Activated CD8-positive, alpha-beta memory T cell treated with anti-CD3 and anti-CD28 coated beads for 36 hours (primary cell): ENCODE results near the gene EXD2. TPM values are rescaled to one million over a fixed set of nuclear protein-coding genes. Genes with fewer than 3 reads are reported as not detected.
"Not testable (repeated sequence)": the region's sequence is repeated elsewhere in the genome, so short reads cannot be mapped to it uniquely, and the experiment has no call there.

Source experiments
- CTCF ChIA-PET: fragments of 350-600 bp; sonication (Branson Sonifier 250); formaldehyde crosslinking; loops from one replicate; lab custom pipeline; 2021; ENCODE audit warnings: antibody characterized with exemption; lab: Charles Lee
- POLR2A ChIA-PET: fragments of 350-600 bp; sonication (Branson Sonifier 250); formaldehyde crosslinking; loops from one replicate; lab custom pipeline; 2021; ENCODE audit warnings: antibody characterized with exemption; lab: Charles Lee
- total RNA-seq, 2 experiments: library from RNA; stranded (reverse); gene quantifications; one replicate each; pipeline ENCODE4 v1.2.3, GENCODE V29; 2021

The EXD2 gene, protein sequence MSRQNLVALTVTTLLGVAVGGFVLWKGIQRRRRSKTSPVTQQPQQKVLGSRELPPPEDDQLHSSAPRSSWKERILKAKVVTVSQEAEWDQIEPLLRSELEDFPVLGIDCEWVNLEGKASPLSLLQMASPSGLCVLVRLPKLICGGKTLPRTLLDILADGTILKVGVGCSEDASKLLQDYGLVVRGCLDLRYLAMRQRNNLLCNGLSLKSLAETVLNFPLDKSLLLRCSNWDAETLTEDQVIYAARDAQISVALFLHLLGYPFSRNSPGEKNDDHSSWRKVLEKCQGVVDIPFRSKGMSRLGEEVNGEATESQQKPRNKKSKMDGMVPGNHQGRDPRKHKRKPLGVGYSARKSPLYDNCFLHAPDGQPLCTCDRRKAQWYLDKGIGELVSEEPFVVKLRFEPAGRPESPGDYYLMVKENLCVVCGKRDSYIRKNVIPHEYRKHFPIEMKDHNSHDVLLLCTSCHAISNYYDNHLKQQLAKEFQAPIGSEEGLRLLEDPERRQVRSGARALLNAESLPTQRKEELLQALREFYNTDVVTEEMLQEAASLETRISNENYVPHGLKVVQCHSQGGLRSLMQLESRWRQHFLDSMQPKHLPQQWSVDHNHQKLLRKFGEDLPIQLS
- total RNA-seq, result 10 to 100 TPM; 10.9 to 12.2 TPM

DNA sequence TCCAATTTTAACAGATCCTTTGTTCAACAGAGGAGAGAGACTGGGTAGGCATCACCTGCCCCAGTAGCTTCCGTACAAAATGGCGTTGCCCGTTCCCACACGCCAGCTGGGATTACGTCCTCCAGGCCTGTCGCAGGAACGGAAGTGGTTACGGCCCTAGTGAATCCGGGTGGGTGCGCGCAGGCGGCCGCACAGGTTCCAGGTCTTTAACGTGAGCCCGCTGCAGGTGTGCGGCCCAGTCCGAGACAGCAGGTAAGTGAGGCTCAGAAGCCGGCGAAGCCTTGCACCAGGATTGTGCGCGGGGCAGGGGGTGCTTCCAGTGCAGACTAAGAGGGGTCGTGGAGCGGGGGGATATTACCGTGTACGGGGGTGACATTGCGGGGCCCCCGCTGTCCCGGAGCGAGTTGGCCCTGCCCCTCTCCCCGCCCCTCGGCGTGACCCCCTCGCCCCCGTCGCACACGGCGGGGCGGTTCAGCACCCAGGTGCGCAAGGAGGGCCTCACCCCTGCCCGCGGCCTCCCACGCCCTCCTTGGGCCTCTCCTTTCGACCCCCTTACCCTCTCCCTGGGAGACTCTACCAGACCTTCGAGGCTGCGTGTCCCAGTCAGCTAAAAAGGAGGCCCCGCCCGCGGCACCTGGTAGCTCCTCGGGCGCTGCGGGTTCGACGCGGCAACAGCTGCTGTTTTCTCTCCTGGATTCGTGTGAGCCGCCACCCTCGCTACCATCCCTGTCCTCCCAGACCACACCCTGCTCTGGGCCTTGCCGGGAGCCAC, at the start of gene EXD2:
Gene EXD2, plus strand, starts transcription at position 159 of the 772 bp plus-strand sequence. CDS start 17,973 bp downstream, outside the sequence.
- POLR2A ChIA-PET, result interaction anchor here (1.0 to 1.5 kb wide), 4 partner anchors 39 to 62 kb away, joined by 3 to 4 read pairs (median 4); partner anchors contain the start of gene DCAF5
- CTCF ChIA-PET, result interaction anchor here (0.9 to 1.5 kb wide), 4 partner anchors 38 to 47 kb away, joined by 3 to 4 read pairs (median 3); no protein-coding TSS in a partner anchor

DNA sequence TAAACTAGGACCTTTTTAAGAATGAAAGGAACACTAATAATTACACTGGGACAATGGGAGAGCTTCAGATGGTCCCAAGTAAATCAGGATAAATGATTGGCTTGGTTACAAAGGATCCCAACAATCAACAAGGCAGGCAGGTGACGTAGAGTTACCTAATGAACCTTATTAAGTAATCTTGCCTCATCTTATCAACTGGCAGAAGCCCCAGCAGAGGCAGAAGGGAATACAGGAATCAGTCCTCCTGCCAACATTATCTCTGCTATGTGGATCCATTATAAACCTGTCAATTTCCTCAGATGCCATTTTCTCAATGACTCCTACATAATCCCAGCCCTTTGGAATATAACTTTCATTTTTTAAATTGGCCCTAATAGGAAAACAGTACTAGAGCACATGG, 49.7 kb upstream of the EXD2 start:
- CTCF ChIA-PET, result interaction anchor here (1.1 to 1.9 kb wide), 2 partner anchors 10 to 12 kb away, joined by 3 to 7 read pairs; no protein-coding TSS in a partner anchor
- POLR2A ChIA-PET, result interaction anchor here (0.6 kb wide), 2 partner anchors 10 to 13 kb away, joined by 3 to 4 read pairs; no protein-coding TSS in a partner anchor

DNA sequence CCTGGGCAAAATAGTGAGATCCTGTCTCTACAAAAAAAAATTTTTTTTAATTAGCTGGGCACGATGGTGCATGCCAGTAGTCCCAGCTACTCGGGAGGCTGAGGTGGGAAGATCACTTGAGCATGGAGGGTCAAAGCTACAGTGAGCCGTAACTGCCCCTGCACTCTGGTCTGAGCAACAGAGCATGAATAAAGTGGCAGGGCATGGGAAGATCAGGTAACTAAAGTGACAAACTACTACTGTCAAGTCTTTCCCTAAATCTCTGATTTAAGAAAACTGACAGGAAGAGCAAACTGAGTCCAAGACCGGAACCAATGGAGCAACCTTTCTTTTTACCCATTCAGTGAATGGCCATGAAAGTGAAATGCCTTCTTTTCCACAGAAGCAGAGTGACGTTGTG, 49.2 kb upstream of the EXD2 start:
- ChIA-PET CTCF (interaction anchor here (1.1 to 1.9 kb wide), 2 partner anchors 10 to 13 kb away, joined by 3 to 7 read pairs; no protein-coding TSS in a partner anchor), POLR2A (no interaction called here)

DNA sequence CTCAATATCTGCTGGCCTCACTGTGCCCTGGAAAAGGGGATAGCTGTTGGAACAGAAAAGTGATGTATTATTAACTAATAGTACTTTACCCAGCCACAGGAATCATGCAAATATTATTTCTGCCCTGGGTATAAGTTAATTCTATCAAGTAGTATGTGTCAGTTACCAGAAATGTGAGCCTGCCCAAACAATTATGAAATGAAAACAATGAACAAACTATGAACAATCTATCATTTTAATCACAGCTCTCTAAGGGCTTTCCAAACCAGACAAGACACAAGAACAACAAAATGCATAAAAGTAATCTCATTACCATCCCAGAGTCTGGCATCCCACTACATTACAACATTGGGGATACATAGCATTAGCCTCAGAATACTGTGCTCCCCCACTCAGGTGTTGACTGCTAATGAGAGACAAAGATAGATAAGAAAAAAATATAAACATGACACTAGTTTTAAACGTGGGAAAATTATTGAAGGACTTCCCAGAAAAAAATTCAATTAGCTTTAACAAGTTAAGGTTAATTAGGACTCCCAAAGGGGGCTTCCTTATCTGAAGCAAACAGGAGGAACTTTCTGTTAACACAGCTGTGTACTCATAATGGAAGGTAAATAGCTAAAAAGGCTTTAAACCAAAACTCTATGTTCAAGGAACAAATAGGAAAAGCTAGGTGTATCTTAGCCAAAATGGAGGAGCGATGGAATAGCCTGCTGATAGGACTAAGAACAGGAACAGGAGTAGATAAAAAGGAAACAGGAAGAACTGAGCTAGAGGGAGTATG, 41.6 kb upstream of the EXD2 start:
- POLR2A ChIA-PET, result no interaction called here
- CTCF ChIA-PET, result interaction anchor here (1.3 to 1.5 kb wide), 2 partner anchors 17 to 42 kb away, joined by 3 to 4 read pairs; no protein-coding TSS in a partner anchor

DNA sequence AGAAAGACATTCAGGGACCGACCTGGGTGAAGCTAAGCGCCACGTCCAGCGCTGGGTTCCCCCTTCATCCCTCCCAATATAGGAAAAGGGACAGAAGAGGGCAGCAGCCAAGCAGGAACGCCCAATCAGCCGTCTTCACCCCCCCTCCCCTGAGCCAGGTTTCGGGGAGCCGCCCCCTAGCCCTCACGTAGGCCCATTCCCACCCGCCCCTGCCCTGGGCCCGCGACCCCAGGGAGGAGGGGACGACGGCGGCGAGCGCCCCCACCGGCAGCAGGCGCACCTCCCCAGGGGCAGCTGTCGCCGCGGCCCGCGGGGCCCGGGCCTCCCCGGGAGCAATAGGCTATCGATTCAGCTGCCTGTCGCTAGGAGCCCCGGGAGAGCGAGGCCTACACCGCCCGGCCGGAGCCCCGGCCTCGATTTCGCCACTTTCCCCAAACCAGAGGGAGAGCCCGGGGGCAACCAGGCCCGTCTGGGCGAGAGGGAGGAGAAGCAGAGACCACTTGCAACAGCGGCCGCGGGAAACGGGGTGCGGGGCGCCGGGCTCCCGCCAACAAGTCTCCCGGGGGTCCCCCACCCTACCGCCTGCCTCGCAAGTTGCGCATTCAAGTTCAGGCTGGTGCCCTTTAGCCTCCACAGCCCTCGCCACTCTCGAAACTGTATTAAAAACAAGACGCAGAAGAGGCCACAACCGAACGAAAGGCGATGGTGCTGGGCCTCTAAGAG, 39.7 kb upstream of the EXD2 start:
- CTCF ChIA-PET, result interaction anchor here (0.6 to 1.8 kb wide), 8 partner anchors 10 to 92 kb away, joined by 3 to 8 read pairs (median 3); no protein-coding TSS in a partner anchor

DNA sequence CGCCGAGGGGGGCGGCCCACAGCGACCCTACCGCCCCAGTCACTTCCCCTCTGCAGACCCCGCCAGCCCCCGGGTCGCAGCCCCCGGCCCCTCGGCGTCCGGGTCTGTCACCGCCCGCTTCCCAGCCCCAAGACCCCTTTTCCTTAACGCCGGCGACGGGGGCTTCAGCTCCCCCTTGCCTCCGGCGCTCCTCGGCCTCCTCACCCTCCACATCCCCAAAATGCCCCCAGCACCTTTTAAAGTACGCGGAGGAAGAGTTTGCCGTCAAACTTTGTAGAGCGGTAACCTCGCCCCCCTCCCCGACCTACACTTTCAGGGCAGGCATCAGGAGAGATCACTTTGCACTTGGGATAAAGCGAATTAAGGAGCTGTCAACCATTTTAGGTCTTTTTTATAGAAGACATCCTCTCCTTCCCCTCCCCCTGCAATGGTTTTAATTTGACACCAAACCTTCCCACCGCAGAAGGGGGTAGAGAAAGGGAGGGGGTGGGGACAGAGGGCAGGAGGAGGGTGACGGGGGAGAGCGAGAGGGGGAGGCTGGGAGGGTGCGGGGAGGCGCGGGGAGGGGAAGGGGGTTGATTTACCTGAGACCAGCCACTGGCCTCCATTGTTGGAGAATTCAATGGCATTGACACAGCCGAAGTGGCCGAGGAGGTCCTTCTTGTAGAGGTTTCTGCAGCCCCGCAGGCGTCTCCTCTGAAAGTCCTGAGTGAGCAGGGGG, 39.0 kb upstream of the EXD2 start:
- ChIA-PET CTCF (interaction anchor here (0.6 to 1.8 kb wide), 6 partner anchors 11 to 39 kb away, joined by 3 to 8 read pairs (median 4); partner anchors contain the start of gene EXD2), POLR2A (interaction anchor here (1.1 to 2.7 kb wide), 4 partner anchors 19 to 246 kb away, joined by 3 to 10 read pairs (median 4); partner anchors contain the start of genes ERH and EXD2)

More for the DNA sequence above, 39.7 kb upstream of the EXD2 start:
- POLR2A ChIA-PET, result interaction anchor here (0.5 to 2.7 kb wide), 4 partner anchors 10 to 246 kb away, joined by 3 to 10 read pairs (median 4); partner anchors contain the start of gene ERH

DNA sequence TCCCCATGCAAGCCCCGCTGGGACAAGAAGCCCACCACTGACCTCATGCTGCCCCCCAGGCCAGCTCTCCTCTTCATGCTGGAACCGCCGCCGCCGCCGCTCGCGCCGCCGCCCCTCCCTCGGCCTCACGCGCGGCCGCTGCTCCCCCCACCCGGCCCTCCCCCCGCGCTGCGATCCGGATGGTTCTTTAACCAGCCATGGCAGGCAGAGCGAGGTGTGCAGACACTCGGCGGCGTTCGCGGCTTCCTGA, 38.5 kb upstream of the EXD2 start, which contains the start of gene DCAF5:
Gene DCAF5, minus strand, starts transcription at position 218 of the 250 bp plus-strand sequence. Its CDS starts 141 bp downstream, at position 77.
- CTCF ChIA-PET, result interaction anchor here (0.7 to 1.0 kb wide), 2 partner anchors 23 to 39 kb away, joined by 4 read pairs; partner anchors contain the start of gene EXD2
- POLR2A ChIA-PET, result interaction anchor here (1.1 to 2.7 kb wide), 4 partner anchors 19 to 245 kb away, joined by 3 to 10 read pairs (median 4); partner anchors contain the start of genes ERH and EXD2

DNA sequence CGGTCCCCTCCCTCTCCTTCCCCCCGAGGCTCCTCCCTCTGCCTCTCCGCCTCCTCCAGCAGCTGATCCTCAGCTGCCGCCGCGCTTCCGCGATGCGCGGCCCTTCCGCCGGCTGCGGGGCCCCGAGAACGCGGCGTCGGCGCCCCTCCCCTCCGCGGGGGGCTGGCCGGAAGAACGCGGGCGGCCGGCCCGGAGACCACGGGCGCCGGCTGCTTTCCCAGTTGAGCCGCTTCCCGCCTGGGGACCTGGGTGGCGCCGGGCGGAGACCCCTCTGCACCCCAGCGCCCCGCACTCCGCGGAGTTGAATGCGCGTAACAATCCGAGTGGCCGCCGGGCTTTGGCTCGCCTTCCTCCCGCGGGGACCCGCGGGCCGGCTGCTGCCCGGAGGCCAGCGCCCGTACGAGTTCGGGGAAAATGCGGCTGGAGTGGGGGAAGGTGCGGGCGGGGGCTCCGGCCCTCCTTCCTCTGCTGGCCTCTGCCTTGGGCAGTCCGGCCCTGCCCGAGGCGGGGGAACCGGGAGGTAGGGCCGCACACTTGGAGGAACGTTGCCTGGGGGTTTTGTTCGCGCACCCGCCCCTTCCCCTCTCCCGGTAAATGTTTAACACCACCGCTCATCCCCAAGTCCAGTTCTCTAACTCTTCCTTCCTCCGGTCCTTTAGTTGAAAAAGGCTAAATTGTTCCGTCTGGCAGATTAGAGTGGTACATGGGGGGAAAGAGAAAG, 38.0 kb upstream of the EXD2 start:
- ChIA-PET CTCF (interaction anchor here (1.0 to 1.2 kb wide), 2 partner anchors 24 to 38 kb away, joined by 3 to 4 read pairs; partner anchors contain the start of gene EXD2), POLR2A (interaction anchor here (1.1 to 1.2 kb wide), 2 partner anchors 24 to 38 kb away, joined by 4 read pairs; partner anchors contain the start of gene EXD2)

DNA sequence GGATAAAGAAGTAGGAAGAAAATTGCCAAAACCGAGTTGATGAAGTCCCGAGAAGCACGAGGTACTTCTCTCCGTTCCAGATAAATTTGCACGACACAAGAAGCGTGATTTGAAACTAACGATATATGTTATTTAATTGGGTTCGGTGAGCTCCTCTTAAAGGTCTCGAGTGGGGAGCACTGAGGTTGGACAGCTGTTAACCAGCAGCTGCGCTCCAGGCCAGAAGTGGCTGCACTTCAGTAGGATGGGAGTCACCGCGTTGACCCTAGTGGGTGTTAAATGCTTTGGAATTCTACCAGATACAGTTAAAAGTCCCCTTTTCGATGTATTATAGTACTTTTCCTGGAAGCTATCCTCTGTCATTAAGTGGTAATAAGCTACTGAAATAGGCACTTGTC, 37.4 kb upstream of the EXD2 start:
- ChIA-PET POLR2A (no interaction called here), CTCF (interaction anchor here (1.2 kb wide), 1 partner anchor 37 kb away, joined by 3 read pairs; the partner anchor contains the start of gene EXD2)

DNA sequence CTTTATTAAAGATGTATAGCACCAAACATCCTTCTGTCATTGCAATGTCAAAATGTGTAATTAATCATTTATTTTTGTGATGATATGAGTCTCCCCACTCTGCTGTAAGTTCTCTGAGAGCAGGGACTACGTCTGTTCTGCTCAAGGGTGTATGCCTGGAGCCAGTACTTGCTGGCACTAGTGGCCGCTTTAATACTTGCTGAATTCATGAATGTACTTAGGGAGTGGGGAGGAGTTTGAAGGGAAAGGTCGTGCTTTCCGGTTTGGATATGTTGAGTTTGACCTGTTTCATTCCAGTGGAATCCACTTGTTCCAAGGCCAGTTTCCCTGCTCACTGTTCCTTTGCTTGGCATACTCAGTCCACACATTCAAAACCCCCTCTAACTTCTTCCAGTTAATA, 36.5 kb upstream of the EXD2 start:
- ChIA-PET POLR2A (no interaction called here), CTCF (no interaction called here)

DNA sequence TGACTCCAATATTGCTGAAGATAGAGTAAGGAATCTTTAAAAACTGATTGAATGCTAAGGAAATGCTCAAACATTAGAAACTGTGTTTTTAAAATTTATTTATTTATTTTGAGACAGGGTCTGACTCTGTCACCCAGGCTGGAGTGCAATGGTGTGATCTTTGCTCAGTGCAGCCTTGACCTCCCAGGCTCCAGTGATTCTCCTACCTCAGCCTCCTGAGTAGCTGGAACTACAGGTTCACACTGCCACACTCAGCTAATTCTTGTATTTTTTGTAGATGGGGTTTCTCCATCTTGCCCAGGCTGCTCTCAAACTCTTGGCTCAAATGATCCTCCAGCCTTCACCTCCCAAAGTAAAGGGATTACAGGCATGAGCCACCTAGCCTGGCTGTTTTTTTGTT, 35.1 kb upstream of the EXD2 start:
- CTCF ChIA-PET, result no interaction called here
- POLR2A ChIA-PET, result no interaction called here

DNA sequence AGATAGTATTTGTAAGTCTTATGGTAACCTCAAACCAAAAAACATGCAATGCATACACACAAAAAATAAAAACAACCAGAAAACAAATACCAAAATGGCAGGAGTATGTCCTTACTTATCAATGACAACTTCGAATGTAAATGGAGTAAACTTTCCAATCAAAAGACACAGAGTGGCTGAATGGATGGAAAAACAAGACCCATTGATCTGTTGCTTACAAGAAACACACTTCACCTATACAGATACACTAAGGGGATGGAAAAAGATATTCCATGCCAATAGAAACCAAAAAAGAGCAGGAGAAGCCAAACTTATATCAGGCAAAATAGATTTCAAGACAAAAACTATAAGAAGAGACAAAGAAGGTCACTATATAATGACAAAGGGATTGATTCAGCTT, 29.7 kb upstream of the EXD2 start:
- CTCF ChIA-PET, result interaction anchor here (1.2 kb wide), 1 partner anchor 32 kb away, joined by 3 read pairs; no protein-coding TSS in a partner anchor
- POLR2A ChIA-PET, result no interaction called here

DNA sequence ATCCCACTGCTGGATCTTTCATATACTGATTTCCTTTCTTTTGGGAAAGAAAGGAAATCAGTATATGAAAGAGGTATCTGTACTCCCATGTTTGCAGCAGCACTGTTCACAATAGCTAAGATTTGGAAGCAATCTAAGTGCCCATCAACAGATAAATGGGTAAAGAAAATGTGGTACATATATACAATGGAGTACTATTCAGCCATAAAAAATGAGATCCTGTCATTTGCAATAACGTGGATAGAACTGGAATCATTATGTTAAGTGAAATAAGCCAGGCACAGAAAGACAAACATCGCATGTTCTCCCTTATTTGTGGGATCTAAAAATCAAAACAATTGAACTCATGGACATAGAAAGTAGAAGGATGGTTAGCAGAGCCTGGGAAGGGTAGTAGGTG, 25.5 kb upstream of the EXD2 start:
- POLR2A ChIA-PET, CTCF ChIA-PET: not testable (repeated sequence)

DNA sequence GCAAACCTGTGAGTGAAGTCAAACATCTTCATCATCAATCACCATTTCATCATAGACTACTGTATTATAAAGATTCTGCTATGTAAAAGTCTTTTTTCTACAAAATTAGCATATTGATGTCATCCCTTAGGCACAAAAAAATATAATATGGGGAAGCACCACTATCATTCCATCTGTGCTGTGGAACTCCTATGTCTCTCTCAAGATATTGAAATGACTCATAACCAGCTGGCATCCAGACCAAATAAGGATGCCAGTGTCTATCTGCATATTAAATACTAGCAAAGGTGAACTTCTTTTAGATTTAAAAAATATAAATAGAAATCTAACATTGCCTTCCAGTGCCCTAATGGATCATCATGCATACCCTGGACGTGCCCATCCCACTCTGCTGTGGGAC, 20.5 kb upstream of the EXD2 start:
- POLR2A ChIA-PET, result no interaction called here
- CTCF ChIA-PET, result interaction anchor here (0.6 kb wide), 1 partner anchor 656 kb away, joined by 4 read pairs; no protein-coding TSS in a partner anchor

DNA sequence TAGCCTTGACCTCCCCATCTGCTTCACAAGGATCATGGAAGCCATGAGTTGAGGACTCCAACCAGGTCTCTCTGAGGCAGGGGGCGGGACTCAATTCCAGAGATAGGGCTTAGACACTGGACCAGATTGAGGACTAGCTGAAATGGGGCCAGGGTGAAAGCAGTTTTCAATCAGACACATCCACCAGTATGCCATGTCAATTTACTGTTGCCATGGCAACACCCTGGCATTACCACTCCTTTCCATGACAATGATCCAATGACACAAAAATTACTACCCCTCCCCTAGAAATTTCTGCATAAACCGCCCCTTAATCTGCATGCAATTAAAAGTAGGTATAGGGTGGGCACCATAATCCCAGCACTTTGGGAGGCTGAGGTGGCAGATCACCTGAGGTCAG, 19.7 kb upstream of the EXD2 start:
- ChIA-PET POLR2A (no interaction called here), CTCF (interaction anchor here (0.6 kb wide), 1 partner anchor 657 kb away, joined by 4 read pairs; no protein-coding TSS in a partner anchor)

DNA sequence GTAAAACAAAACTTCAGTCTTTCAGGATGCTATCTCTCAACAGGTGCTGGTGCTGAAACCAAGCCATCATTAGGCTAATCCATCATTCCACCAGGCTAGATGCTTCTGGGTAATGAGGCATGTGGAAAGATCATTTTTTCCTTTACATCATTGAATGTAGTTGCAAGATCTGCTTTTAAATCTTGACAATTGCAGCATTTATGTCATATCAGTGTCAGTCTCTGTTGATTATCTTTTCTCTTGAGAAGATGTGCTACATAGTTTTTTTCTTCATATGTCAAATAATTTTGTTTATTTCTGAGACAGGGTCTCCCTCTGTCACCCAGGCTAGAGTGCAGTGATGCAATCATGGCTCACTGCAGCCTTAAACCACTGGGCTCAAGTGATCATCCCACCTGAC, 16.2 kb upstream of the EXD2 start:
- ChIA-PET CTCF (no interaction called here), POLR2A (no interaction called here)
